Endothelial cell of umbilical vein (primary cell): Measurements from ENCODE around the gene KCNJ3.

ENCODE experiments used
- EZH2 ChIP-seq: IDR thresholded peaks from 2 replicates; pipeline ENCODE4 v1.6.1; 2012; ENCODE audit warnings: borderline replicate concordance, low read depth, mild to moderate bottlenecking, moderate library complexity, low read length, inconsistent platforms; ENCODE audit not compliant: severe bottlenecking
- POLR2A ChIP-seq: IDR thresholded peaks from 2 replicates; pipeline ENCODE4 v1.6.1; 2012; ENCODE audit warnings: low read depth, mild to moderate bottlenecking, control low read depth, low read length
- TF ChIP-seq, protein P1 (sequence below), 2 donors: IDR thresholded peaks; 1 replicate in 1 of 2; 2 replicates in 1 of 2; pipeline ENCODE4 v1.5.1; 2011; ENCODE audit warnings: low read length in 2 of 2, mild to moderate bottlenecking in 2 of 2, moderate library complexity in 2 of 2, control low read depth in 1 of 2, inconsistent platforms in 1 of 2, low read depth in 1 of 2; ENCODE audit not compliant: insufficient read depth in 1 of 2; ENCODE audit errors: extremely low read depth in 1 of 2

DNA sequence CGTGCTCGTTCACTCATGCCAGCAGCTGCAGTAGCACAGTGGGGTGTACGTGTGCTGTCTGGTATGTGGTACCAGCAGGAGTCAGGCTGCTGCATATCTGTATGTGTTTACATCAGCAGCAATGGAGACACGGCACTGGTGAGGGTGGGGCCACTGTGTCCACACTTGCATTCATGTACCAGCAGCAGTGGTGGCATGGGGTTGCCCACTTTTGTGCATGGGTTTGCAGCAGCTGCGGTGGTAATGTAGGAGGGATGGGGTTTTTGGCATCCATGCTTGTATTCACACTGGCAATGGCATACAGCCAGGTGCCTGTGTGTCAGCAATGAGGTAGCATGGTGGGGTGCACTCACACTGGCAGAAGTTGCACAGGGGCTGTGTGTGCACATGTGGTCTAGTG lies 187.8 kb downstream of the KCNJ3 start:
- TF ChIP-seq POLR2A (no peak), EZH2 (no peak)
- TF ChIP-seq, protein P1, sequence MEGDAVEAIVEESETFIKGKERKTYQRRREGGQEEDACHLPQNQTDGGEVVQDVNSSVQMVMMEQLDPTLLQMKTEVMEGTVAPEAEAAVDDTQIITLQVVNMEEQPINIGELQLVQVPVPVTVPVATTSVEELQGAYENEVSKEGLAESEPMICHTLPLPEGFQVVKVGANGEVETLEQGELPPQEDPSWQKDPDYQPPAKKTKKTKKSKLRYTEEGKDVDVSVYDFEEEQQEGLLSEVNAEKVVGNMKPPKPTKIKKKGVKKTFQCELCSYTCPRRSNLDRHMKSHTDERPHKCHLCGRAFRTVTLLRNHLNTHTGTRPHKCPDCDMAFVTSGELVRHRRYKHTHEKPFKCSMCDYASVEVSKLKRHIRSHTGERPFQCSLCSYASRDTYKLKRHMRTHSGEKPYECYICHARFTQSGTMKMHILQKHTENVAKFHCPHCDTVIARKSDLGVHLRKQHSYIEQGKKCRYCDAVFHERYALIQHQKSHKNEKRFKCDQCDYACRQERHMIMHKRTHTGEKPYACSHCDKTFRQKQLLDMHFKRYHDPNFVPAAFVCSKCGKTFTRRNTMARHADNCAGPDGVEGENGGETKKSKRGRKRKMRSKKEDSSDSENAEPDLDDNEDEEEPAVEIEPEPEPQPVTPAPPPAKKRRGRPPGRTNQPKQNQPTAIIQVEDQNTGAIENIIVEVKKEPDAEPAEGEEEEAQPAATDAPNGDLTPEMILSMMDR (IDR thresholded peaks at IDR 0.05; ENCODE audit: extremely low read depth in 1 of 2, insufficient read depth in 1 of 2, low read depth in 1 of 2, low read length in 2 of 2), result no peak
